GM18858 (cell line): ENCODE results near the gene GMEB2.
"Not testable (repeated sequence)": the region's sequence is repeated elsewhere in the genome, so short reads cannot be mapped to it uniquely, and the experiment has no call there.

Experiments
- ATAC-seq: cut with Tn5 transposase; IDR thresholded peaks from one replicate; pipeline ENCODE4 v1.9.1; 2021; ENCODE audit not compliant: unreplicated experiment

The GMEB2 gene

DNA sequence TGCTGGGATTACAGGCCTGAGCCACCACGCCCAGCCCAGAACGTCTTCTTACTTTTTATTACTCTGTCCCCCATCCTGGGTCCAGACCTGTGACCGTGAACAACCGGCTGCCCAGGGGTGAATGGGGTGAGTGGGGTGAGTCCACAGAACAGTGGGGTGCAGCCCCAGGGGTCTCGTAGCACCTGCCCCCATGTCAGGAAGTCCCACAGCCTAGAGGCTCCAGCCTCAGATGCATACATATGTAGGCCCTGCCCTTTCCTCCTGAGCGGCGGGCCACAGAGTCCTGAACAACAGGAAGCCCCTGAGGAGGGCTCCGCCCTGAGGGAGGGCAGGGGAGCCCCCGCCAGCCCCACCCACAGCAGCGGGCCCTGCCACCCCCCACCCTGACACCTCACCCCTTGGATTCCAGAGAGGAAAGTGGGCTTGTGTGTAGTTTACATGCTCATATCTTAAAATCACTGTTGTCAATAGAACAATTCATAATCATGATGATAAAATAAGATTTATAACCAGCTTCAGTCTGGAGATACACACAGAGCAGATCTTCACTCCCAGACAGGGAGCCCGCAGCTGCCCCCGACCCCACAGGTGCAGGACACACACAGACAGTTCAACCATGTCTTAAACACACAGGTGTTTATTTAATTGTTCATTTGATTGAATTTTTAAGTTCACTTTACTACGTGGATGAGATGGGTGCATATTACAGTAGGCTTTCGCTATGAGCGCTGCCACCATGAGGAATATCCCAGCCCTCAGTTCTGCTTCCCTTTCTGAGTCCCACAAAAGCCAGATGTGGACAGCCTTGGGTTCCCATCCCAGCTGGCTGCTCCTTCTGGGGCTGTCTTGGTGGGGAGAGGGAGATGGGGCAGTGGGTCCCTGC, 12.4 kb upstream of the GMEB2 start:
- ATAC-seq = no peak

- ATAC-seq = no peak
Measured at GRCh38 chr20:63636752-63637628, 10.1 kb upstream of the GMEB2 start.

DNA sequence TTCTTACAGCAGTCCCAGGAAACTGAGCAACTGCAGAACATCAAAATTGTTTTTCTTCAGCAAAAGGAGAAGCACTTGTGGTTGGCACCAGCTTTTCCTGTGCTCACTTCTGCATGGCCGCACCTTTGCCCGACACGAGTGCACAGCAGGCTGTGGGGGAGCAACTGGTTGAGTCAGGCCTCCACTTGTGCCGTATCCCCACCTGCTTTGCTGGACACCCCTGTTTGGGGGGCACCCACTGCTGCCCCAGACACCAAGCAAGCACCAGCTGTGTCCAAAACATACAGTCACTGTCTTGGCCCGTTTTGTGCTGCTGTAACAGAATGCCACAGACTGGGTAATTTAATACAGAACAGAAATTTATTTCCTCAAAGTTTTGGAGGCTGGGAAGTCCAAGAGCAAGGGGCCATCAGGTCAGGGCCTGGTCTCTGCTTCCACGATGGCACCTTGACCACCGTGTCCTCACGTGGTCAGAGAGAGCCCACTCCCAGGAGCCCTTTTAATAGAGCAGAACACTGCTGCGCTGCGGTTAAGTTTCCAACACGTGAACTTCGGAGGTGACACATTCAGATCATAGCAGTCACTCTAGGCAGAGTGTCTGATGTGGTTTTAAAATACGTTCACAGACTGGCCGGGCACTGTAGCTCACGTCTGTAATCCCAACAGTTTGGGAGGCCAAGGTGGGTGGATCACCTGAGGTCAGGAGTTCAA, 8.7 kb upstream of the GMEB2 start:
- no peak for ATAC-seq

DNA sequence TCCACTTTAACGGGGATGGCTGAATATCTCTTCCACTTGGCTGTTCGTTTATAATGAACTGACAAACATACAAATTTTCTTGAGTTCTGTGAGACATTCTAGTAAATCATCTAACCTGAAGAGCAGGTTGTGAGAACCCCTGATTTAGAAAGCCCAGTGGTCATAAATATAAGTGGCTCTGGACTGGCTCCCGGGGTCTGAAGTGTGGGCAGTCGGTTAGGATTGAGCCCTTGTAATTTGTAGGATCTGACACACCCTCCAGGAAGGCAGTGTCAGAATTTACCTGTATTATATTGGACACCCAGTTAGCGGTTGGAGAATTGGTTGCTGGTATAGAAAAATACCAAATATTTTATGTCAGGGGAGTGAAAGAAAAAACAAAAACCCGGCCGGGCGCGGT, 6.8 kb upstream of the GMEB2 start:
- ATAC-seq = no peak

GRCh38 chr20:63631426-63631825, 4.5 kb upstream of the GMEB2 start:
- ATAC-seq = not testable (repeated sequence)

GRCh38 chr20:63630956-63631355, 4.1 kb upstream of the GMEB2 start:
- ATAC-seq = not testable (repeated sequence)

GRCh38 chr20:63628246-63628975, 1.5 kb upstream of the GMEB2 start:
- no peak for ATAC-seq

- no peak for ATAC-seq
Measured at GRCh38 chr20:63627751-63628245, 897 bp upstream of the GMEB2 start.

- peak; percentile 50 for ATAC-seq
Measured at GRCh38 chr20:63627129-63627750, 339 bp upstream of the GMEB2 start.

GRCh38 chr20:63625771-63626423, 1.0 kb downstream of the GMEB2 start:
- no peak for ATAC-seq

DNA sequence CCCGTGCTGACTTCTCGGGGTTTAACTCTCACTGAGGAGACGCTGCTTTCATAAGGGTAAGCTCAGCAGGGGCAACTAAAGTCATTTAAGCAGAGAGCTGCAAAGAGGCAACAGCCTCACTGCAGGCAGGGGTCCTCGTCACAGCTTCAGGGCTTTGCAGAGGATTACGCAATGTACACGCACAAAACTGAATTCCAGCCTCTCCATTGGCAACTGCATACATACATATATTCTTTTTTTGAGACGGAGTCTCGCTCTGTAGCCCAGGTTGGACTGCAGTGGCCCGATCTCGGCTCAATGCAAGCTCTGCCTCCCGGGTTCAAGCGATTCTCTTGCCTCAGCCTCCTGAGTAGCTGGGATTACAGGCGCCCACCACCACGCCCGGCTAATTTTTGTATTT, 2.4 kb downstream of the GMEB2 start:
- no peak for ATAC-seq

DNA sequence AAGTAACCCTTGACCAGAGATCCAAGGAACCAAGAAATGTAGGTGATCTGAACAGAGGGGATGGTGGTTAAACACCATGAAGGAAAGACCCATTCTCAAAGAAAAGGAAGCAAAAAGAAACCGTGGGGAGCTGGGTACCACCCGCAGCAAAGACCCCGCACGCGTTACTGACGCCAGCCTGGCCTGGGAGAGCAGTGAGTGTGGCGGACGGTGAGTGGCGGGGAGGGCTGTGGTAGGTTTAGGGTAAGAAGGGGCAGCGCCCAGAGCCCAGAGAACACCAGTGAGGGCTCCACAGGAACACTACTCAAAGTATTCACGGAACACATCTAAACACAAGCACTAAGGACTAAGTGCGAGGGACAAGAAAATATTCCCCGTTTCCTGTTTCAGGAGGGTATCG, 4.2 kb downstream of the GMEB2 start:
- no peak for ATAC-seq

DNA sequence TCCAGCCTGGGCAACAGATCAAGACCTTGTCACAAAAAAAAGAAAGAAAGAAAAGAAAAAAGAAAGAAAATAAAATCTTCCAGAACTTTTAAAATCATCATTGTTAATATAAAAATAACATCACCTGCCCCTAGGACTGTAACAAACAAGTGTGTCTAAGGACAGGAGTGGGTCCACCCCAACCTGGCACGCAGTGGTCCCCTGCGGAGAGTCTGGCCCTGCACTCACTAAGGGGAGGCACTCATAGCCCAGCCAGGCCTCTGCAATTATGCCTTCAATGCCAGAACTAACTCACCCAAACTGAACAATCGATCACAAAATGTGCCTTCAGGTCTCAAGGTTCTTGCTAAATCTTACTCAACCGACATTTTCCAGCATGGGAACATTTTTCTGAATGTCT, 4.8 kb downstream of the GMEB2 start:
- ATAC-seq = no peak

GRCh38 chr20:63620991-63621390, 5.9 kb downstream of the GMEB2 start:
- ATAC-seq = no peak

DNA sequence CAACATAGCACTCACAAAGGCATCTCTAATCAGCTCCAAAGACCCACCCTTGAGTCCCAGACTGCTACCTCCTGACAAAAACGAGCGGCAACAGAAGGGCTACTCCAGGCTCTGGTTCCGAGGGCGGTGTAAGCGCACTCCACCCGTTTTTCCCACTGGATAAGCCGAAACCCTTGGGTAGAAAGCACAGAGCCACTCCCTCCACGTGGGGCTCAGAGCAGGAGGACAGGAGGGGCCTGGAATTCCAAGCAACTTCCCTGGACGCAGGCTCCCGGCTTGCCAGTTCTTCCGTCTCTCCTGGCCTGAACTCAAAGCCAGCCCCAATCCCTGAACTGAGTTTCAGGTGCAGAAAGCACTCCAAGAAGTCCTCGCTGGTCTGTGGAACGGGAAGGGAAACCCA, 7.4 kb downstream of the GMEB2 start:
- no peak for ATAC-seq

DNA sequence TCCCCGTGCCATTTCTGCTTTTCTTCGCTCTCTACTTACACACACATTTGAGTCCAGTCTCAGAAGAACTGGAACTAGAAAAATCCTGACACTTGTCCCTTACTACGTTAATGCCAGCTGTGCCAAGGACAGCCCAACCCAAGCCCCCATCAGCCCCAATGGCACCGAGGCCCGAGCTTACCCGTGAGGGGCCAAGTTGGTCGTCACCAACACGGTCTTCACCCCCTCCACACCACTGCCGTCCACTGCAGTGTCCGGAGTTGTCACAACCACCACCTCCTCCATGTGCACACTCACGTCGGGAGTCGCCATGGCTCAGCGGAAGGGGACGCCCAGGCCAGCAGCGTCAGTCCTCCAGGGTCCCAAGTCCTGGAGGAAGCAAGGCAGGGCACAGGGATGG, 7.8 kb downstream of the GMEB2 start:
- no peak for ATAC-seq

- ATAC-seq = no peak
Measured at GRCh38 chr20:63618291-63618980, 8.5 kb downstream of the GMEB2 start.

GRCh38 chr20:63617876-63618265, 9.0 kb downstream of the GMEB2 start:
- no peak for ATAC-seq
